GM19452 (cell line): ENCODE measurements around the gene DNAJC2.

Source experiments
- ATAC-seq: cut with Tn5 transposase; IDR thresholded peaks from one replicate; pipeline ENCODE4 v1.9.1; 2021; ENCODE audit not compliant: unreplicated experiment

DNAJC2 gene

GRCh38 chr7:103344453-103345149 lies at the start of gene DNAJC2:
Gene DNAJC2 (minus strand): TSS chr7:103344767. CDS start chr7:103344622, 145 bp downstream.
- ATAC-seq: peak; percentile 72

DNA sequence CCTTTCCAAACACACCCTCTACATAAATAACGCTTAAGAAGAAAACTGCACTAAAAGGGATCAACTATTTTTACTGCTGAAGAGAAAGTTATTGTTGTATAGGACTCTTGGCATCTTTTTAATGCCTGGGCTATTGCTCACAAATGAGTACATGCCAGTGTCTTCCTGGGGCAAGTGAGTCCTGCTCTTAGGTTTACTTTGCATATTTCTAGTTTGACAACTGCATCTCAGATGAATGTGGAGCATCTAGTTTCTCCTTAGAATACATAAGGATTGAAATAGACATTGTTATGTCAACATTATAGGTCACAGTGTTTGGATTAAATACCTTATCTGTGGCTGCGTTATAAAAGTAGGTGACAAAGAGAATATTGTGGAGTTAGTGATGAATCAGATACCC lies 47.4 kb upstream of the DNAJC2 start:
- no peak for ATAC-seq

DNA sequence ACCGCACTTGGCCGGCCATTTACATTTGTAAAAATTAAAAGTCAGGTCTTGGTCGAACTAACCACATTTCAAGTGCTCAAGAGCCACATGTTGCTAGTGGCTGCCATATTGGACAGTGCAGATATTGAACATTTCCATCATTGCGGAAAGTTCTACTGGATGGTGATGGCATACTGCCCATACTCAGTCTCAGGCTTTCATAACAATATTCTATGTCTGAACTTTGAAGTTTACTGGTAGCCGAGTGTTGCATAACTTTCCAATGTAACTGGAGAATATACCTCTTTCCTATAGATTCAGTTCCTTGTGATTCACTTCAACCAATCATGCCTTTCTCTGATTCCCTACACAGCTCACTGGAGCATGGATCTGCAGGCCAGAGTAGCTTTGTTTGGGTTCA lies 46.6 kb upstream of the DNAJC2 start:
- ATAC-seq: no peak

DNA sequence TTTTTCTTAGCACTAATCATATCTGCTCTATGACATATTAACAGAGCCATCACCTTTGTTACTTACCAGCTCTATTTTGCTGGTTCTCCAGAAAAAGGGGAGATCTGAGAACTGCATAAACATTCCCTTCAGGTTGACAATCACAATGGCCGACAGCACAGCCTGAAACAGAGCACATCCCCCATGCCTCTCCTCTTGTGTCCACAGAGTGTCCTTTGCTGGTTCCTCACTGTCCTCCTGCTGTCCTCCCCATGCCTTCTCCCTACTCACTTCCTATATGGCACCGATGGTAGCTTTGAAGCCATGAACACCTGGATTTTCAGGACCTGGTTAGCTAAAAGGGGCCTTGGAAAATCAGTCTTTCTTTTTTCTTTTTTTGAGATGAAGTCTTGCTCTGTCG lies 44.7 kb upstream of the DNAJC2 start:
- ATAC-seq: no peak

GRCh38 chr7:103388469-103389140 lies 44.0 kb upstream of the DNAJC2 start:
- no peak for ATAC-seq

- ATAC-seq: no peak
These were observed 42.7 kb upstream of the DNAJC2 start for GRCh38 chr7:103387242-103387641.

DNA sequence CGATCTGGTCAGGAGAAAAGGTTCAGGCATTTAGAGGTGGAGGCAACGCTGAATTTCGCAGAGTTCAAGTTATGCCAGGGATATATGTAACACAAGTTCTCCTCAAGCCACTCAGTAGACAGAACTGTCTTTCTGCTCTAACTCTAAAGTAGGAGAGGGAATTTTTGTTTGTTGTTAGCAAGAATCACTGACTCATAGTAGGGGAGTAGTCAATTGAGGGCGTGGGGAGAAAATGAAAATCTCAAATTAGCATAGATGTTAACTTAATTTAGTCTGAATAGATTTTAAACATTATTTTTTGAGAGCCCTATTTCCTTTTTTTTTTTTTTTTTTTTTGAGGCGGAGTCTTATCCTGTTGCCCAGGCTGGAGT lies 37.5 kb upstream of the DNAJC2 start:
- no peak for ATAC-seq

GRCh38 chr7:103381280-103382031 lies 36.9 kb upstream of the DNAJC2 start:
- no peak for ATAC-seq

GRCh38 chr7:103380395-103381191 lies 36.0 kb upstream of the DNAJC2 start:
- no peak for ATAC-seq

- ATAC-seq: no peak
These were observed 34.9 kb upstream of the DNAJC2 start for GRCh38 chr7:103379270-103379975.

GRCh38 chr7:103373866-103374643 lies 29.5 kb upstream of the DNAJC2 start:
- no peak for ATAC-seq

GRCh38 chr7:103369432-103369831 lies 24.9 kb upstream of the DNAJC2 start:
- no peak for ATAC-seq

GRCh38 chr7:103349805-103350204 lies 5.2 kb upstream of the DNAJC2 start:
- ATAC-seq: no peak

GRCh38 chr7:103348959-103349358 lies 4.4 kb upstream of the DNAJC2 start:
- ATAC-seq: no peak

- no peak for ATAC-seq
These were observed 3.9 kb upstream of the DNAJC2 start for GRCh38 chr7:103348452-103348851.

GRCh38 chr7:103347507-103348267 lies 3.1 kb upstream of the DNAJC2 start, which contains the start of gene PSMC2:
Gene PSMC2 (plus strand): TSS chr7:103347643. CDS start chr7:103347712, 69 bp downstream.
- ATAC-seq: peak; percentile 75

- ATAC-seq: no peak
These were observed 1.8 kb upstream of the DNAJC2 start for GRCh38 chr7:103346396-103346795.

GRCh38 chr7:103343758-103344452 lies 662 bp downstream of the DNAJC2 start:
- ATAC-seq: no peak
